Suprapubic skin (tissue), 3 donors: ENCODE measurements around the gene GABPA.

Source experiments
- CTCF ChIP-seq, 2 donors: fragments of 200-600 bp in 1 of 2; fragments of 450-650 bp in 1 of 2; sonication (generic) in 1 of 2; IDR thresholded peaks; one replicate each; pipeline ENCODE4 v1.5.1; 2016 to 2019; ENCODE audit warnings: antibody characterized with exemption in 2 of 2, mild to moderate bottlenecking in 1 of 2, moderate library complexity in 1 of 2
- EP300 ChIP-seq: sonication (generic); formaldehyde crosslinking; IDR thresholded peaks from one replicate; pipeline ENCODE4 v1.6.1; 2017; ENCODE audit warnings: antibody characterized with exemption

GRCh38 chr21:25722631-25723030 lies 12.1 kb upstream of the GABPA start:
- no peak for TF ChIP-seq EP300
- no peak for TF ChIP-seq CTCF (IDR thresholded peaks at IDR 0.05)
